ENCODE data around the gene APCDD1L. TPM values are rescaled to one million over a fixed set of nuclear protein-coding genes. Genes with fewer than 3 reads are reported as not detected.

Gene APCDD1L
- total and polyA plus RNA-seq, 4 donors = 0.04 TPM; not detected in 3

DNA sequence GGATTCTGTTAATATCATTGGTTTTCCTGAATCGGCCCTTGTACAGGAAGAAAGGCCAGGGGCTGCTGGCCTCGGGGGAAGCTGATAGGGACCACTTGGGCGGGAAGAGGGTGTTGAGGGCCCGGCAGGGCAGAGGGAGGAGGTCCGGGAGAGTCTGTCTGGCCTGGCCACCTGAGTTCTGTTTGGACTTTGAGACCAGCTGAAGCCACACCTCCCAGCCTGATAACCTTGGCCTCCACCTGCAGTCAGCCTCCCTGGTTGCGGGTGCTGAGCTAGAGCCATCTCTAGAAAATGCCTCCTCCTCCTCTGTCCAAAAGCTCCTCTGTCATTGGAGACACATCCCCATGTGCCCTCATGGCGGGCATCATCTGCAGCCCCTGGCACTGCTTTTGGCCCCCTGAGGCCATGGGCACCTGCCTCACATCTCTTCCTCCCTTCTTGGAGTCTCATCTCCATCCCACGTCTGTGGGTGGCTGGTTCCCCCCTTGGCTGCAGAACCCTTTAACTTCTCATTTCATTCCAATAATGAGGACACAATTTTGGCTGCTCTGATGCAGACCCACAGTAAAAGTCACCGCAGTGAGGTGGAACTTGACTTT is 16.6 kb downstream of the APCDD1L start (continued):
- TF ChIP-seq REST (IDR thresholded peaks at IDR 0.05) (no peak), RAD21 (IDR thresholded peaks at IDR 0.05) (no peak)
- TF ChIP-seq, protein P1, sequence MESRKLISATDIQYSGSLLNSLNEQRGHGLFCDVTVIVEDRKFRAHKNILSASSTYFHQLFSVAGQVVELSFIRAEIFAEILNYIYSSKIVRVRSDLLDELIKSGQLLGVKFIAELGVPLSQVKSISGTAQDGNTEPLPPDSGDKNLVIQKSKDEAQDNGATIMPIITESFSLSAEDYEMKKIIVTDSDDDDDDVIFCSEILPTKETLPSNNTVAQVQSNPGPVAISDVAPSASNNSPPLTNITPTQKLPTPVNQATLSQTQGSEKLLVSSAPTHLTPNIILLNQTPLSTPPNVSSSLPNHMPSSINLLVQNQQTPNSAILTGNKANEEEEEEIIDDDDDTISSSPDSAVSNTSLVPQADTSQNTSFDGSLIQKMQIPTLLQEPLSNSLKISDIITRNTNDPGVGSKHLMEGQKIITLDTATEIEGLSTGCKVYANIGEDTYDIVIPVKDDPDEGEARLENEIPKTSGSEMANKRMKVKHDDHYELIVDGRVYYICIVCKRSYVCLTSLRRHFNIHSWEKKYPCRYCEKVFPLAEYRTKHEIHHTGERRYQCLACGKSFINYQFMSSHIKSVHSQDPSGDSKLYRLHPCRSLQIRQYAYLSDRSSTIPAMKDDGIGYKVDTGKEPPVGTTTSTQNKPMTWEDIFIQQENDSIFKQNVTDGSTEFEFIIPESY (IDR thresholded peaks at IDR 0.05) = no peak

DNA sequence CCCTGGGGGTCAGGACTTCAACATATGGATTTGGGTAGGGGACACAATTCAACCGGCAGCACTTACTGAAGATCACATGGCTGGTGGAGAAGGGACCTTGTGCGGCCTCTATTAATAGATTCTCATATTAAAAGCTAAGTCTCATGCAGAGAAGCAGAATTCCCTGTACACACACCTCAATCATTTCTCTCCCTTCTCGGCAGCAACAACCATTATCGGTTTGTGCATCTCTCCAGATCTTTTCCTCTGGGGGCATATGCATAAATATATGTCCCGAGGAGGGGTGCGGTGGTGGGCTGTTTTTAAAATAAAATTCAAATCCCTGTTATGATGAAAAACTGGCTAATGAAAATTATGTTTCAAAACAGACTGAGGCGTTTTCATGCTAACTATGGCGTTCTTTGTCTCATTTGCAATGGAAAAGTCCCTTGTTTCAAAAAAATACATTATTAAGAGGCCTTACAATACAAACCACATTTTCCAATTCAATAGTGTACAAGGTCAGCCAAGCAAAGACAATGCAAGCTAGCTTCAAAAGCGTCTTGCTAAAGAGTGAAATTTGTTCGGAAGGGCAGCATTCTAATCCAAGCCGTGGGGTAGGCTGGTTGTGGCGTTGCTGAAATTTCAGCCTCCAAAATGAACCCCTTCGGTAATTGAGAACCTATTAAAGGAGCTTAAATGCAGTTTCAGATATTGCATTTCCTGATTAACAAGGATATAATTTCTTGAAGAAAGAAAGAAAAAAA is 17.3 kb downstream of the APCDD1L start:
- TF ChIP-seq, protein P1 (IDR thresholded peaks at IDR 0.05) = no peak
- no peak for DNase-seq (ENCODE audit: low spot score)
- no peak overlapping the region for H3K27ac ChIP-seq (ENCODE audit: low read depth in 1 of 2, low read length in 2 of 2)
- H3K27me3 ChIP-seq (ENCODE audit: control insufficient read depth in 4 of 4, insufficient read depth in 4 of 4, low read length in 3 of 4) = peaks cover 0 to 2% (median 0%) of the 10 kb centered on the region in 4 donors
- H3K36me3 ChIP-seq (ENCODE audit: control insufficient read depth in 4 of 4, insufficient read depth in 3 of 4, low read depth in 1 of 4, low read length in 3 of 4) = no peaks in the 10 kb centered on the region
- no peaks in the 10 kb centered on the region for H3K4me1 ChIP-seq (ENCODE audit: control insufficient read depth in 4 of 4, insufficient read depth in 4 of 4, low read length in 3 of 4)
- WGBS = 92% methylated on average over 13 of the region's 13 CpGs
- H3K4me3 ChIP-seq (ENCODE audit: low read depth in 1 of 3, low read length in 3 of 3) = no peak overlapping the region
- H3K9me3 ChIP-seq (ENCODE audit: control insufficient read depth in 4 of 4, low read length in 3 of 4) = peaks cover 0 to 9% (median 3%) of the 10 kb centered on the region in 4 donors
- H3K9ac ChIP-seq (ENCODE audit: low read depth in 1 of 2, low read length in 2 of 2) = no peak overlapping the region

DNA sequence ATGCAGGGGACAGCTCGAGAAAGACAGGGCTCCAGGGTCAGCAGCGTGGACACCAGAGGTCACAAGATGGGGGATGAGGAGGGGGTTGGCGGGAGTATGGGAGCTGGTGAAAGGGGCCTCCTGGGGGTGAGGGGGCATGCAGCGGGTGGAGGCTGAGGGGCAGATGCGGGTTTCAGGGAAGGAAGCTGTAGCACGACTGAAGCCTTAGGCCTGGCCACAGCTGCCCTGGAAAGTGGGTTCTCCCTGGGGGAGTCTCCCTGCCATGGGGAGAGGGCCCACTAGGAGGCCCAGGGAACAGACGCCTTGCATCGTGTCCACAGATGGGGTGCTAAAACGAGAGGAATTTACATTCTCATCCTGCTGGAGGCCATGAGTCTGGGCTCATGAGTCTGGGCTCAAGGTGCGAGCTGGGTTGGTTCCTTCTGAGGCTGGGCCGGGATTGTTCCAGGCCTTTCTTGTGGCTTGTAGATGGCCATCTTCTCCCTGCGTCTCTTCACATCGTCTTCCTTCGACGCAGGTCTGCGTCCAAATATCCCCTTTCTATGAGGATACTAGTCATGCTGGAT is 18.0 kb downstream of the APCDD1L start:
- 93% methylated on average over 16 of the region's 16 CpGs for WGBS
- DNase-seq (ENCODE audit: low spot score) = no peak
- Histone ChIP-seq H3K4me1 (ENCODE audit: control insufficient read depth in 4 of 4, insufficient read depth in 4 of 4, low read length in 3 of 4) (no peaks in the 10 kb centered on the region), H3K4me3 (ENCODE audit: low read depth in 1 of 3, low read length in 3 of 3) (no peak overlapping the region), H3K9ac (ENCODE audit: low read depth in 1 of 2, low read length in 2 of 2) (no peak overlapping the region), H3K36me3 (ENCODE audit: control insufficient read depth in 4 of 4, insufficient read depth in 3 of 4, low read depth in 1 of 4, low read length in 3 of 4) (no peaks in the 10 kb centered on the region), H3K9me3 (ENCODE audit: control insufficient read depth in 4 of 4, low read length in 3 of 4) (peaks cover 0 to 9% (median 3%) of the 10 kb centered on the region in 4 donors), H3K27me3 (ENCODE audit: control insufficient read depth in 4 of 4, insufficient read depth in 4 of 4, low read length in 3 of 4) (peaks cover 0 to 2% (median 0%) of the 10 kb centered on the region in 4 donors), H3K27ac (ENCODE audit: low read depth in 1 of 2, low read length in 2 of 2) (no peak overlapping the region)
- TF ChIP-seq GABPA (IDR thresholded peaks at IDR 0.05 in 1 of 2, conservative IDR thresholded peaks at IDR 0.05 in 1 of 2) (no peak), JUND (IDR thresholded peaks at IDR 0.05) (no peak), FOXA1 (IDR thresholded peaks at IDR 0.05) (no peak)
- TF ChIP-seq, protein P2, sequence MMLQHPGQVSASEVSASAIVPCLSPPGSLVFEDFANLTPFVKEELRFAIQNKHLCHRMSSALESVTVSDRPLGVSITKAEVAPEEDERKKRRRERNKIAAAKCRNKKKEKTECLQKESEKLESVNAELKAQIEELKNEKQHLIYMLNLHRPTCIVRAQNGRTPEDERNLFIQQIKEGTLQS (IDR thresholded peaks at IDR 0.05) = no peak
